HL-60 (cell line): Measurements from ENCODE around the gene TGFA.

Source experiments
- DNase-seq, 2 experiments: peaks; one replicate each; pipeline ENCODE4 v3.0.0-alpha.2; 2010 to 2020; ENCODE audit warnings: low read depth in 1 of 2, low spot score in 1 of 2
- H3K27ac ChIP-seq: fragments of 250-450 bp; sonication (Bioruptor Pico); replicated peaks from 2 replicates; pipeline ENCODE4 v1.5.1; 2020; ENCODE audit warnings: mild to moderate bottlenecking, moderate library complexity
- H3K27me3 ChIP-seq: fragments of 250-450 bp; sonication (Bioruptor Pico); 2 replicates; pipeline ENCODE4 v1.5.1; 2021; ENCODE audit warnings: mild to moderate bottlenecking, moderate library complexity; ENCODE audit not compliant: insufficient read depth, poor library complexity, severe bottlenecking
- H3K4me3 ChIP-seq: replicated peaks from 2 replicates; pipeline ENCODE4 v1.5.1; 2011; ENCODE audit warnings: mild to moderate bottlenecking, control low read depth, low read length; ENCODE audit not compliant: insufficient read depth
- CTCF ChIP-seq: IDR thresholded peaks from one replicate; pipeline ENCODE4 v1.5.1; 2011; ENCODE audit warnings: low read length, control low read depth, inconsistent platforms; ENCODE audit not compliant: insufficient read depth
- GABPA ChIP-seq: IDR thresholded peaks from 2 replicates; pipeline ENCODE4 v1.6.1; 2012; ENCODE audit warnings: low read depth
- POLR2AphosphoS5 ChIP-seq: IDR thresholded peaks from 2 replicates; pipeline ENCODE4 v1.6.1; 2012; ENCODE audit warnings: low read depth
- REST ChIP-seq: IDR thresholded peaks from 2 replicates; pipeline ENCODE4 v1.6.1; 2012; ENCODE audit warnings: low read depth; ENCODE audit not compliant: insufficient replicate concordance
- SPI1 ChIP-seq: IDR thresholded peaks from 2 replicates; pipeline ENCODE4 v1.6.1; 2012; ENCODE audit warnings: low read depth, mild to moderate bottlenecking, borderline replicate concordance

TGFA gene

GRCh38 chr2:70553334-70553583 is 367 bp downstream of the TGFA start:
- H3K4me3 ChIP-seq = peak overlapping the region; percentile 68
- peak overlapping the region; percentile 45 for H3K27ac ChIP-seq
- TF ChIP-seq CTCF (no peak), REST (no peak), POLR2AphosphoS5 (no peak), GABPA (no peak)
- H3K27me3 ChIP-seq = peaks cover 13% of the 10 kb centered on the region
- DNase-seq = no peak

GRCh38 chr2:70552501-70553333 is 909 bp downstream of the TGFA start:
- H3K27ac ChIP-seq = no peak overlapping the region
- H3K27me3 ChIP-seq = peaks cover 13% of the 10 kb centered on the region
- no peak for DNase-seq
- H3K4me3 ChIP-seq = peak overlapping the region; percentile 68
- TF ChIP-seq GABPA (no peak), SPI1 (no peak), POLR2AphosphoS5 (no peak), REST (no peak), CTCF (no peak)

- TF ChIP-seq CTCF (no peak), SPI1 (no peak), GABPA (no peak), REST (no peak), POLR2AphosphoS5 (no peak)
- no peak for DNase-seq
- Histone ChIP-seq H3K4me3 (no peak overlapping the region), H3K27me3 (peaks cover 13% of the 10 kb centered on the region), H3K27ac (no peak overlapping the region)
Measured at GRCh38 chr2:70551167-70551566, 2.5 kb downstream of the TGFA start.
